Measurements from ENCODE around the gene RALGAPB.

- TF ChIP-seq, protein P1, sequence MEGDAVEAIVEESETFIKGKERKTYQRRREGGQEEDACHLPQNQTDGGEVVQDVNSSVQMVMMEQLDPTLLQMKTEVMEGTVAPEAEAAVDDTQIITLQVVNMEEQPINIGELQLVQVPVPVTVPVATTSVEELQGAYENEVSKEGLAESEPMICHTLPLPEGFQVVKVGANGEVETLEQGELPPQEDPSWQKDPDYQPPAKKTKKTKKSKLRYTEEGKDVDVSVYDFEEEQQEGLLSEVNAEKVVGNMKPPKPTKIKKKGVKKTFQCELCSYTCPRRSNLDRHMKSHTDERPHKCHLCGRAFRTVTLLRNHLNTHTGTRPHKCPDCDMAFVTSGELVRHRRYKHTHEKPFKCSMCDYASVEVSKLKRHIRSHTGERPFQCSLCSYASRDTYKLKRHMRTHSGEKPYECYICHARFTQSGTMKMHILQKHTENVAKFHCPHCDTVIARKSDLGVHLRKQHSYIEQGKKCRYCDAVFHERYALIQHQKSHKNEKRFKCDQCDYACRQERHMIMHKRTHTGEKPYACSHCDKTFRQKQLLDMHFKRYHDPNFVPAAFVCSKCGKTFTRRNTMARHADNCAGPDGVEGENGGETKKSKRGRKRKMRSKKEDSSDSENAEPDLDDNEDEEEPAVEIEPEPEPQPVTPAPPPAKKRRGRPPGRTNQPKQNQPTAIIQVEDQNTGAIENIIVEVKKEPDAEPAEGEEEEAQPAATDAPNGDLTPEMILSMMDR (IDR thresholded peaks at IDR 0.05; ENCODE audit: insufficient read depth, low read length, poor library complexity, severe bottlenecking) = no peak
- TF ChIP-seq EZH2phosphoT487 (conservative IDR thresholded peaks at IDR 0.05; ENCODE audit: low read length) = no peak
Observed at GRCh38 chr20:38626921-38627659, 154.4 kb downstream of the RALGAPB start.
